Left renal cortex interstitium (tissue), 4 donors: ENCODE measurements around the gene OLFM4. TPM values are rescaled to one million over a fixed set of nuclear protein-coding genes. Genes with fewer than 3 reads are reported as not detected.

Source experiments
- DNase-seq, 4 donors: peaks; one replicate each; pipeline ENCODE4 v3.0.0-alpha.2; 2013; ENCODE audit warnings: low read depth in 4 of 4, low spot score in 2 of 4, missing footprints in 1 of 4
- polyA plus RNA-seq, 4 donors: library from polyadenylated mRNA; unstranded; fragments of 120-200 nt; gene quantifications; one replicate each; pipeline ENCODE4 v1.2.1, GENCODE V29; 2013; ENCODE audit not compliant: insufficient read length in 4 of 4

The OLFM4 gene
- polyA plus RNA-seq = under 1 TPM; 0.41 to 0.72 (median 0.49) TPM

DNA sequence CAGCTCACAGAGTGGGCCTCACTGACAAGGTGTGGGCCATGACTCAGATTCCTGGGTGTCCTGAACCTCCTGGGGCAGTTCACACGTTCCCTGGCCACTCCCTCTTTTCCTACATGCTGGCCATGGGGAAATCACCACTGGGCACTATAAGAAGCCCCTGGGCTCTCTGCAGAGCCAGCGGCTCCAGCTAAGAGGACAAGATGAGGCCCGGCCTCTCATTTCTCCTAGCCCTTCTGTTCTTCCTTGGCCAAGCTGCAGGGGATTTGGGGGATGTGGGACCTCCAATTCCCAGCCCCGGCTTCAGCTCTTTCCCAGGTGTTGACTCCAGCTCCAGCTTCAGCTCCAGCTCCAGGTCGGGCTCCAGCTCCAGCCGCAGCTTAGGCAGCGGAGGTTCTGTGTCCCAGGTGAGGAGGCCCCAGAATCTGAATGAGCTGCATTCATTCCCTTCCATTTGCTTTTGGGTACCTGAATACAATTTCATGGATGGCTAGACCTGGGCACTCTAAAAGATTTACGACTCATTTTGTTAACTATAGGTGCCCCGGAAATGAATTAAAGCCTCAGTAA, at the start of gene OLFM4:
TSS of gene OLFM4 (plus strand) at position 177 of the 567 bp plus-strand sequence. CDS start at position 201, 24 bp downstream.
- DNase-seq = no peak

- DNase-seq = no peak
These were observed 49.6 kb upstream of the OLFM4 start for GRCh38 chr13:52978989-52979388.

GRCh38 chr13:52980695-52981094, 47.9 kb upstream of the OLFM4 start:
- DNase-seq = no peak

- no peak for DNase-seq
These were observed 44.8 kb upstream of the OLFM4 start for GRCh38 chr13:52983836-52984235.

- DNase-seq = no peak
These were observed 43.7 kb upstream of the OLFM4 start for GRCh38 chr13:52984881-52985363.

DNA sequence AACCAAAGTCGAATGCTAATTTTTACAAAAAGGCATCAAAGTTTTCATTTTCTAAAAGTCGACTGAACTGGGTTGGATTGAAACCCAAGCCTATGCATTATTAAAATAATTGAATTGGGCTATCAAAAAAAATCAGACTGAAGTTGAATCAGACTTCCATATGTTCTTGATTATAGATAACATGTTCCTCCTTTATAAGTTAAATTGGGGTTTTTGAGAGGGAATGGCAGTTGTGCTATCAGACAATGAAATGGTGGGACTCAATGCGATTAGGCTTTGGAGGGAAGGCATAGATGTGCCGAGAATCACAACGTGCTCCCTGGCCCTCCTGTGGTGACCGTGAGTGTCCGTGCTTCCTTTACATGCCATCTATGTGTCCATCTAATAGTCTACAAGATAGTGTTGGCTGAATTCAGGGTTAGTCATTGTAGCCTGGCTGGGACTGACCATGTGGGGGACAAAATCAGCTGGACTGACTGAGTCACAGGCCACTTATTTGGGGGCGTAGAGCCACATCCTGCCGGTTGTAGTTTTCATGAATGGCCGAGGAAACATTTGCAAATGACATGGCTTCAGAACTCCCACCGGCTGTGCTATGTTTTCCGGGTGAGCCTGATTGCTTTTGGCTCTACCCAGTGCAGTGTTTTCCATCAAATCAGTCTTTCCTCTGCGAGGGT, 37.1 kb upstream of the OLFM4 start:
- DNase-seq = no peak

GRCh38 chr13:52992110-52992509, 36.5 kb upstream of the OLFM4 start:
- DNase-seq = no peak

DNA sequence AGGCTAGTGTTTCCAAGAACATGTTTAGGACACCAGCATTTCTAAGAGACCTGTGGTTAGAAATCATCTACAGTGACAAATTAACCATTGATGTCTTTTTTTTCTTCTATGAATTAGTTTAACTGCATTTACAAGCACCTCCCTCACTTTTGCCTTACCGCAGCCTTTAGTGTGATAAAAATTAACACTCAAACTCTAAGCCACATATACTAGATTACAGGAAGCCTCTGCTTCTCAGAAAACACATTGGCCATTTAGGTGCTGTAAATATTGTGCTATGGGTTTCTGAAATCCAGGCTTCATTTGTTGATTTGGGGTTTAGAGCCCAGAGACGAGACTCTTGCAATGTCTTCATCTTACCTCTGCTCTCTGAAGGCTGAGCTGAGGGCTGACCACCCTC, 34.6 kb upstream of the OLFM4 start:
- no peak for DNase-seq

DNA sequence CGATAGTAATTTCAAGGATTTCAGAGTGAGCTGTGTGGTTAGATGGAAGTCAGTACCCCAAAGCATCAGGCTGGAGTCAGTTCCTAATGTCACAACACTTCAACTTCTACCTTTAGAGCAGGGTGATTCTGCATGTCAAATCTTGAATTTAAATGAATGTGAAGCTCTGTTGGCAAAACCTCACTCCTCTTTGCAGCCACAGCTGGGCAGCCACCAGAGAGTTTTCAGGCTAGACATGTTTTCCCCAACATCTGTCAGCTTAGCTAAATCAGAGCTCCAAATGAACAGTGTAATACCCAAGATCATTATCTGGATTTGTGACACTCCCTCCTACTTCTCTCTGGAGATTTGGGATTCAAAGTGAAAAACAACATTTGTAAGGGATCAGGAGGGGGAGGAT, 33.7 kb upstream of the OLFM4 start:
- DNase-seq = no peak

DNA sequence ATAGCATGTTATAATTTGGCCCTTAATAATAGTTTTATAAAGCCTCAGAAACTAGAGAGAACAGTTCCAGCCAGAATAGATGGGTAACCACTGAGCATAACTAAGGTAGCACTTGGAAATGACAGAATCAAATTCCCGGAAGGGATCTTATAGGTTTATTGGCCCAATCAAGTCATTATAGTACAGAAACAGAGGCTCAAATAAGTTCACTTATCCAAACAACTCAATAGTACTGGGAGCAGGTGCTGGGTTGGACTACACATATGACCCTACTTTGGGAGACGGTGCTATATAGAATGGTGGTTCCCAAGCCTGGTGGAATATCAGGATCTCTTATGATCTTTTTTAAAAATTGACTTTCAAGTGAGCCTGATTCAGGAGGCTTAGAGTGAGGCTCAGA, 32.7 kb upstream of the OLFM4 start:
- DNase-seq = no peak

GRCh38 chr13:52997951-52998876, 30.4 kb upstream of the OLFM4 start:
- DNase-seq = no peak

- no peak for DNase-seq
These were observed 29.4 kb upstream of the OLFM4 start for GRCh38 chr13:52999093-52999696.

DNA sequence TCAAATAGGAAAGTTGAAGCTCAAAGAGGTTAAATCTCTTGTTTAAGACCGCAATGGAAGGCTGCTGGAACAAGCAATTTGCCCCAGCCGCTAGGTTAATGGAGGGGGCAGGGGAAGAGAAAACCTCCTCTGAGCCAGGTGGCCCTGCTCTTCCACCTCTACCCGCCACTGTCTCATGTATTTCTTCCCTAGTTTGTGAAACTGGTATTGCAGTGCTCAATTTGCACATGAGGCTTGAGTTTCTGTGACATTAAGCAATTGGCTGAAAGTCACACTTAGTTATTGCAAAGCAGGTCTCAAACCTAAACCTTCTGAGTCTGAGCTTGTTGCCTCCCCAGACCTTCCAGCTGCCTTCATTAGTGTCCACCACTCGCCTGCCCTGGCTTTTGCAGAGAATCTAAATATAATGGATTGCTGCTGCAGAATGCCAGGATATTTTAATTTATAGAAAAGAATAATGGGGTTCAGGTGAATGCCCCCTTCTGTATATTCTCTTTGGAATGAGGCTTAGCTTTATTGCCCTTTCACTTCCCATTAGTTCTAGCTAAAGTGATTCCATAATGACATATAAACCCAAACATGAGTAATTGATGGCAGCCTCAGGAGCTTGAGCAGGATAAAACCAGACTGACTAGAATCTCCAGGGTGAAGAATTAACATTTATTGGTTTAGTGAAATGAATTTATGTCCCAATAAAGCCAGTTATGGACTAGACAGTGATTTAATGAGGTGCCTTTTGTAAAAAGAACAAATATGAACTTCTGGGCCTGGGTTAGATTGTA, 27.0 kb upstream of the OLFM4 start:
- DNase-seq = no peak

DNA sequence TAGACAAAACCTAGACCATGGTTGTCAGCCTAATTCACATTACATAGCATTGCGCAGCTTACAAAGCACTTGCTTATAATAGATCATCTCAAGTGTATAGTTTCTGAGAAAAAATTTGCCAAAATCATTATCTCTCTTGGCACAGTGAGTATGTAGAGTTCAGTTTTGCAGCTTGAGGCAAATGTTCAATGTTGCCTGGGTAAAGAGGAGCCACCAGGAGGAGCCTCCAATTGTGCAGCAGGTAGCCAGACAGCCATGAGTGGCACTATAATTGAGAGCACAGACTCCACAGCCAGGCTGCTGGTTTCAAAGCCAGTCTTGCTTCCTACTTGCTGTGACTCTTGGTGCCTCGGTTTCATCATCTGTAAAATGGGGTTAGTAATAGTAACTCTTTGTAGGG, 24.0 kb upstream of the OLFM4 start:
- no peak for DNase-seq

- no peak for DNase-seq
These were observed 23.0 kb upstream of the OLFM4 start for GRCh38 chr13:53005626-53006025.

- no peak for DNase-seq
These were observed 20.7 kb upstream of the OLFM4 start for GRCh38 chr13:53007872-53008271.

DNA sequence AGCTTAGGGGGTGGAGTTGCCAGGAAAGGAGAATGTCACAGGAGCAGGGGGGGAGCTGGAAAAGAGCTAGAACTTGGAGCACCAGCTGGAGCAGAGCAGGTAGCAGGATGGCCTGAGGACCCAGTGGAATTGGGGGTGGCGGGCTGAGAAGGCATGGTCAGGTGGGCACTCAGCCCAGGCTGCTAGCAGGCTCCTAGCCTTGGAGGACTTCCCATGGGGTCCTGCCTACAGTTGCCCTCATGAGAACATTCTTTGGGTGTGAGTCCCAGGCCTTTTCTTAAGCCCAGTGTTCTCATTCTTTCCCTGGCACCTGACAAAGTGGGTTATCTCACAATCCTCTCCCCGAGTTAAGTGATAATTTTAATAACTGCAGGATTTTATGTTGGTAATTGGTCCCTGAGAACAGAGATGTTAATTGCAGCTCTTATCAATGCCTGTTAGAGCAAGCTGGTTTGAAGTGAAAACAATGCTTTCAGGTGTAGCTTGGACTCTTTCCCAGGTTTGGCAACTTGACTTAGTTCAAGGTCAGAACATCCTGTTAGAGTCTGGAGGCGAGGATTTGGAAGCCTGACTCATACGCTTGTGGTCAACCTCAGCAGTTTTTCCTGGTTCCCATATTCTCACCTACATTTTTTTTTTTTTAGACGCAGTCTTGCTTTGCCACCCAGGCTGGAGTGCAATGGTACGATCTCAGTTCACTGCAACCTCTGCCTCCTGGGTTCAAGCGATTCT, 18.1 kb upstream of the OLFM4 start:
- no peak for DNase-seq

DNA sequence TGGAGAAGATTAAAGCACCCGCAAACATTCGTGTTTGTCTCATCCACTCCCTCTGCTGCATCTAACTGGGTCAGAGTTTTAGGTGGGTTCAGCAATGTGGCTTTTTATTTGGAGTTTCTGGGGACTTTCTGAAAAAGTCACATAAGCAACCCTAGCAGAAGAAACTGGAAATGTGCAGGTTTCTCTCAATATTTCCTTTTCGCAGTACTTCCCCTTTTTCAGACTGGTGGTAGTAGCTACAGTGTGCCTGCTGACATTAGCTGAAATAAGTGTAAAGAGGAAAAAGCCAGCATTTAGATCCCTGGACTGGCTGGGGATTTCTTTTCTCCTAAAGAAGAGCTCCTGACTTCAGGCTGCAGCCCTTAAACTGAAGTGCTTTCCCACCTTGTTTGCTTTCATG, 15.9 kb upstream of the OLFM4 start:
- no peak for DNase-seq

- DNase-seq = no peak
These were observed 15.5 kb upstream of the OLFM4 start for GRCh38 chr13:53013113-53013512.
